Neural progenitor cell (in vitro differentiated cells): ENCODE results near the gene ANKRD13C.

Source experiments
- CTCF ChIP-seq: fragments of 200-600 bp; sonication (generic); IDR thresholded peaks from 2 replicates; pipeline ENCODE4 v1.5.1; 2017; ENCODE audit warnings: antibody characterized with exemption, mild to moderate bottlenecking
- EZH2 ChIP-seq: fragments of 200-600 bp; sonication (generic); IDR thresholded peaks from 2 replicates; pipeline ENCODE4 v1.6.1; 2017; ENCODE audit warnings: antibody characterized with exemption, mild to moderate bottlenecking, moderate library complexity
- EZH2phosphoT487 ChIP-seq: fragments of 200-600 bp; sonication (generic); IDR thresholded peaks from 2 replicates; pipeline ENCODE4 v1.6.1; 2017; ENCODE audit warnings: antibody characterized with exemption

GRCh38 chr1:70403759-70404158, 49.2 kb upstream of the ANKRD13C start:
- TF ChIP-seq CTCF = no peak
- TF ChIP-seq EZH2 = no peak
- no peak for TF ChIP-seq EZH2phosphoT487
